ENCODE results near the gene SMARCA4.
A peak's percentile ranks its signal among the peaks of the same experiment; 100 is the strongest.
"Not testable (repeated sequence)": the region's sequence is repeated elsewhere in the genome, so short reads cannot be mapped to it uniquely, and the experiment has no call there.

The SMARCA4 gene

GRCh38 chr19:11069561-11069960 lies 108.7 kb downstream of the SMARCA4 start:
- DNase-seq (ENCODE audit: low spot score), result no peak

- no peak for DNase-seq (ENCODE audit: low spot score)
These were observed 109.3 kb downstream of the SMARCA4 start for GRCh38 chr19:11070123-11070522.

- DNase-seq (ENCODE audit: low spot score), result no peak
These were observed 112.7 kb downstream of the SMARCA4 start for GRCh38 chr19:11073568-11073967.

- not testable (repeated sequence) for DNase-seq (ENCODE audit: low spot score)
These were observed 116.0 kb downstream of the SMARCA4 start for GRCh38 chr19:11076792-11077191.

- no peak for DNase-seq (ENCODE audit: low spot score)
These were observed 118.1 kb downstream of the SMARCA4 start for GRCh38 chr19:11078893-11079292.

GRCh38 chr19:11079999-11080398 lies 119.2 kb downstream of the SMARCA4 start:
- no peak for DNase-seq (ENCODE audit: low spot score)

- peak; percentile 62 for DNase-seq (ENCODE audit: low spot score)
These were observed 127.2 kb downstream of the SMARCA4 start for GRCh38 chr19:11087870-11088505.

- DNase-seq (ENCODE audit: low spot score), result no peak
These were observed 127.8 kb downstream of the SMARCA4 start for GRCh38 chr19:11088506-11089253.

- peak; percentile 89 for DNase-seq (ENCODE audit: low spot score)
These were observed 128.6 kb downstream of the SMARCA4 start, which contains the start of gene LDLR for GRCh38 chr19:11089254-11090013. TSS of gene LDLR (plus strand) at chr19:11089463. CDS start at chr19:11089549, 86 bp downstream.

GRCh38 chr19:11090014-11090263 lies 129.1 kb downstream of the SMARCA4 start:
- not testable (repeated sequence) for DNase-seq (ENCODE audit: low spot score)

- DNase-seq (ENCODE audit: low spot score), result peak; percentile 96
These were observed 129.6 kb downstream of the SMARCA4 start for GRCh38 chr19:11090264-11090996.

GRCh38 chr19:11090997-11091702 lies 130.3 kb downstream of the SMARCA4 start:
- DNase-seq (ENCODE audit: low spot score), result no peak

- peak; percentile 81 for DNase-seq (ENCODE audit: low spot score)
These were observed 130.9 kb downstream of the SMARCA4 start for GRCh38 chr19:11091703-11092153.

GRCh38 chr19:11092181-11092538 lies 131.3 kb downstream of the SMARCA4 start:
- peak; percentile 64 for DNase-seq (ENCODE audit: low spot score)

- DNase-seq (ENCODE audit: low spot score), result no peak
These were observed 132.9 kb downstream of the SMARCA4 start for GRCh38 chr19:11093689-11094238.

- DNase-seq (ENCODE audit: low spot score), result no peak
These were observed 133.7 kb downstream of the SMARCA4 start for GRCh38 chr19:11094520-11094894.

- DNase-seq (ENCODE audit: low spot score), result no peak
These were observed 135.5 kb downstream of the SMARCA4 start for GRCh38 chr19:11096210-11096841.

GRCh38 chr19:11097367-11097766 lies 136.5 kb downstream of the SMARCA4 start:
- DNase-seq (ENCODE audit: low spot score), result not testable (repeated sequence)

GRCh38 chr19:11098327-11098726 lies 137.5 kb downstream of the SMARCA4 start:
- DNase-seq (ENCODE audit: low spot score), result no peak

- no peak for DNase-seq (ENCODE audit: low spot score)
These were observed 138.0 kb downstream of the SMARCA4 start for GRCh38 chr19:11098861-11099260.

- DNase-seq (ENCODE audit: low spot score), result no peak
These were observed 139.2 kb downstream of the SMARCA4 start for GRCh38 chr19:11100049-11100448.

Measured in hematopoietic multipotent progenitor cell treated with erythropoietin and hydrocortisone succinate and interleukin-3 and kit ligand, for 17 days (in vitro differentiated cells).